ENCODE data around the gene ITGA5.

ITGA5 gene

GRCh38 chr12:54352891-54353874 is 65.9 kb downstream of the ITGA5 start:
- peak; percentile 68 for DNase-seq (ENCODE audit: low read depth)

GRCh38 chr12:54352022-54352531 is 67.0 kb downstream of the ITGA5 start:
- peak; percentile 82 for DNase-seq (ENCODE audit: low read depth)

GRCh38 chr12:54351341-54351740 is 67.7 kb downstream of the ITGA5 start:
- no peak for DNase-seq (ENCODE audit: low read depth)

- no peak for DNase-seq (ENCODE audit: low read depth)
Observed at GRCh38 chr12:54350743-54351142, 68.3 kb downstream of the ITGA5 start.

GRCh38 chr12:54349679-54350078 is 69.4 kb downstream of the ITGA5 start:
- DNase-seq (ENCODE audit: low read depth): no peak

- DNase-seq (ENCODE audit: low read depth): no peak
Observed at GRCh38 chr12:54349036-54349435, 70.0 kb downstream of the ITGA5 start.
